Cardiac fibroblast (primary cell): ENCODE results near the gene MED22.

ENCODE experiments used
- DNase-seq, 2 donors: peaks; one replicate each; pipeline versions ENCODE4 v3.0.0 to v3.0.0-alpha.2; 2010; ENCODE audit warnings: low read depth in 2 of 2
- H3K4me3 ChIP-seq, 2 donors: replicated peaks in 1 of 2; 1 replicate in 1 of 2; 2 replicates in 1 of 2; pipeline ENCODE4 v1.5.1; 2011; ENCODE audit warnings: low read depth in 2 of 2, low read length in 2 of 2, mild to moderate bottlenecking in 2 of 2, moderate library complexity in 1 of 2
- TF ChIP-seq, protein P1 (sequence below): IDR thresholded peaks from one replicate; pipeline ENCODE4 v1.5.1; 2011; ENCODE audit warnings: low read depth, mild to moderate bottlenecking, low read length, inconsistent platforms

The MED22 gene

DNA sequence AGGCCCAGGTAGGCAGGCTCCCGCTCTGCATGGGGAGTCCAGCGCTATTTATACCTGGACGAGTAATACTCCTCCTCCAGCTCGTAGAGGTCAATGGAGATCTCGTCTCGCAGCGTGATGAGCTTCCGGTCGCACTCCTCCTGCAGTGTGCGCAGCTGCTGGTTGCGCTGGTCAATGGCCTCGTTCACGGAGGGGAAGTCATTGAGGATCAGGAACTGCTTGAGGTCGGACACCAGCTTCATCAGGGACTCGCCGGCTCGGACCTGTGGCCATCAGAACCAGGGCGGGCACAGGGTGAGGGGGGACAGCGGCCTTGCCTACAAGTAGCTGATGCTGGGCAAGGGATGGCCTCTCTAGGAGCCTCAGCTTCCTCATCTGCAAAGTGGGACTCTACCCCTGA is 3.9 kb downstream of the MED22 start:
- no peak overlapping the region for H3K4me3 ChIP-seq
- DNase-seq = no peak
- TF ChIP-seq, protein P1, sequence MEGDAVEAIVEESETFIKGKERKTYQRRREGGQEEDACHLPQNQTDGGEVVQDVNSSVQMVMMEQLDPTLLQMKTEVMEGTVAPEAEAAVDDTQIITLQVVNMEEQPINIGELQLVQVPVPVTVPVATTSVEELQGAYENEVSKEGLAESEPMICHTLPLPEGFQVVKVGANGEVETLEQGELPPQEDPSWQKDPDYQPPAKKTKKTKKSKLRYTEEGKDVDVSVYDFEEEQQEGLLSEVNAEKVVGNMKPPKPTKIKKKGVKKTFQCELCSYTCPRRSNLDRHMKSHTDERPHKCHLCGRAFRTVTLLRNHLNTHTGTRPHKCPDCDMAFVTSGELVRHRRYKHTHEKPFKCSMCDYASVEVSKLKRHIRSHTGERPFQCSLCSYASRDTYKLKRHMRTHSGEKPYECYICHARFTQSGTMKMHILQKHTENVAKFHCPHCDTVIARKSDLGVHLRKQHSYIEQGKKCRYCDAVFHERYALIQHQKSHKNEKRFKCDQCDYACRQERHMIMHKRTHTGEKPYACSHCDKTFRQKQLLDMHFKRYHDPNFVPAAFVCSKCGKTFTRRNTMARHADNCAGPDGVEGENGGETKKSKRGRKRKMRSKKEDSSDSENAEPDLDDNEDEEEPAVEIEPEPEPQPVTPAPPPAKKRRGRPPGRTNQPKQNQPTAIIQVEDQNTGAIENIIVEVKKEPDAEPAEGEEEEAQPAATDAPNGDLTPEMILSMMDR = no peak

DNA sequence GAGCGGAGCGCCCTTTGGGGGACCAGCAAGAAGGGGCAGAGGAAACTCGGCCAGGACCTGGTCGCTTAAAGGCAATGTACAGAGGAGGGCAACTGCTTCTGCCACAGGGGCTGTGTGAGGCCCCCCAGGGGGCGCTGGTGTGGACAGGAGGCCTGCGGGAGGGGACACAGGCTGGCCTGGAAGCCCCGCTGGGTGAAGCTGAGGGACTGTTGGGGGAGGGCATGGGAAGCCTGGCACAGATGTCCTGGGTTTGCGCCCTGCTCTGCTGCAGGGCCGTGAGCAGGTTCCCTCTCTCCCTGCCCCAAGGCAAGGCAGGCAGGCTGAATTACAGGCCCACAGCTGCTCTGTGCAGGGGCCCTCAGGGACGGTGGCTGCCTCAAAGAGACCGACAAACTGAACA is 5.4 kb downstream of the MED22 start:
- DNase-seq = no peak
- no peak overlapping the region for H3K4me3 ChIP-seq
- TF ChIP-seq, protein P1 = peak; percentile 30

DNA sequence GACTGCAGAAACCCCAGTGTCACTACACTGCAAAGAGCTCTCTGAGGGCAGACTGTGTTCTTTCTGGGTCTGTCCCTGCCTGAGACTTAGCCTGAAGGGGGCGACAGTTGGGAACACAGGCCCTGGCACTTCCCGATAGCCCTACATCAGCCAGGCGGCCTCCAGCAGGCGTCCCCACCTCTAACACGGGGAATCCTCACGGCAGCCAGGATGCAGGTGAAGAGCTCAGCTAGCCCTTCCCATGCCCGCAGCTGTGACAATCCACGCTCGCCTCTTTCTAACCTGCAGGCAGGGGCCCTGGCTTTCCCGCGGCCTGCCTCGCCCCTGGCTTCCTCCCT is 5.9 kb downstream of the MED22 start:
- no peak overlapping the region for H3K4me3 ChIP-seq
- TF ChIP-seq, protein P1 = peak; percentile 38
- no peak for DNase-seq

DNA sequence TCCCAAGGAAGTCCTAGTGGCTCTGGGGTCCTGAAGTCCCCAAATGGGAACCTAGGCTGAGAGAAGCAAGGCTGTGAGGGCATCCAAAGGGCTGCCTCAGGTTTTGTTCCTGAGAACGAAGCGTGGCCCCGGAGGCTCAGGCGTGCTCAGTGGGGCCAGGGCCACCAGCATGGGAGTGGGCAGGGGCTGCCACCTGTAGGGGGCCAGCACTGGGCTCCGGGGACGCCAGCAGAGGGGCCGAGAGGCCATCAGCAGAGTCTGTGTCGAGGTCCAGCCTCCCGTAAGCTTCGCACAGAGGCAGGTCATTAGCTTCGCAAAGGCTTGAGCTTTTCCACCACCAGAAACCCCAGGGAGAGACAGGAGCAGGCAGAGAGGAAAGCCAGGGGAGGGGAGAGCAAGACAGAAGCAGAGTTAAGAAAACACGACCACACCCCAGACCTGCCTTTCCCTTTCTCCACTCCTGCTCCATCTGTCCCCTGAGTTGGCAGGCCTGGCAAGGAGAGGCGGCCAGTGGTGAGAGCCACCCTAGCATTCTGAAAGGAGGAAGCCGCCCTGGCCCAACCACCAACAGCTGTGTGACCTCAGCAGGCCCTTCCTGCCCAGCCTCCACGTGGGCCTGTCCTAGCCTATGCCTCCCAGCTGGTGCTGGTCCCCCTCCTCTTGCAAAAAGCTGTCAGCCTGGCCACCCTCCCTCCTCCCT is 6.4 kb downstream of the MED22 start:
- TF ChIP-seq, protein P1 = no peak
- no peak overlapping the region for H3K4me3 ChIP-seq
- no peak for DNase-seq

DNA sequence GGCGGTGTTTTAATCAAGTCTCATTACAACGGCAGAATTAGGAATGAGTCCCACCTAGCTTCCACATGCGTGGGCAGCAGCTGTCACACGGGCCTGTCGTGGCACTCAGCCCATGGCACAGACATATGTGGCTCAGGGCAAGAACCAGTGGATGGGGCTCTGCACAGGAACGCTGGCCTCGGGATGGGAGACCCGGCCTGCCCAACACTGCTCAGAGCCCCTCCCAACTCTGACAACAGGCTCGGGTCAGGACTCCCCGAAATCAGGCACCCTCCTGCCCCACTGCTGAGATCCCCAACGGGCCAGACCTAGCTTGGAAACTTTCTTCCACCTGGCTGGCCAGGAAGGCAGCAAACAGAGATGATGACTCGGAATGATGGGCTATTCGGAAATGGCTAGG is 7.0 kb downstream of the MED22 start:
- no peak overlapping the region for H3K4me3 ChIP-seq
- no peak for DNase-seq
- TF ChIP-seq, protein P1 = no peak

DNA sequence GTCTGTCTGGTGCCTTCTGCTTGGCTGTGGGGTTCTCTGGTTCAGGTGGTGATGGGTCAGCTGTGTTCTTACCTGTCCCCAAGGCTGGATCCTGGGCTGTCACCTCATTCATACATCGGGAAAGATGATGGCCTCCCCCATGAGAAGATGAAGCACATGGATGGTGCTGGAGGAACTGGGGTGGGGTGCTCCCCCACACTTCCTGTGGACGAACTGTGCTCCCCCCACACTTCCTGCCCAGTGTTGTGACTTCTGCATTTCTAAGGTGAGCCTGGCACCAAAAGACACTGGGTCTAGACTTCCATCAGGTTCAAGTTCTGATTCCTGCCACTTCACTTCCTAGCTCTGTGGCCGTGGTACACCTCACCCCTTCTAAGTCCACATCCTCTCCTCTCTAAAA is 7.7 kb downstream of the MED22 start:
- TF ChIP-seq, protein P1 = no peak

DNA sequence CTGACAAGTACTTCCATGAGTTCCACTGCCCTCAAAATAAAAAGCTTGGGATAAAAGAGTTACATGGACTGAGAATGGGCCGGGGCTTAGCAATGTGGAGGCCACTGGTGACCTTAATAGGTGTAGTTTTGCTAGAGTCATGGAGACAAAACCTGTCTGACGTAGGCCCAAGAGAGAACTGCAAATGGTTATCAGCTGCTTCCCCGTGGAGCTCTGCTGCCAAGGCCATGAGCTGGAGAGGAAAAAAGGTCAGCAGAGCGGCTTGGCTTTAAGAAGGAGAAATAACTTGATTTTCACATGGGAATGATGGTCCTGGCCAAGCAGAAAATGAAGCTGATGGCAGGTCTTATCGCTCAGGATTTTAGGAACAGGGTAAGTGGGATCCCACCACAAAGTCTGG is 8.3 kb downstream of the MED22 start:
- no peak overlapping the region for H3K4me3 ChIP-seq
- no peak for DNase-seq
- TF ChIP-seq, protein P1 = no peak

More for the DNA sequence above, 7.7 kb downstream of the MED22 start:
- no peak overlapping the region for H3K4me3 ChIP-seq
- no peak for DNase-seq
